Esophagus (tissue), 2 donors: Measurements from ENCODE around the gene UBE3B. TPM values are rescaled to one million over a fixed set of nuclear protein-coding genes. Genes with fewer than 3 reads are reported as not detected.

Experiments used
- H3K27ac ChIP-seq, 2 donors: one replicate each; pipeline ENCODE4 v1.5.1; 2013; ENCODE audit warnings: low read depth in 2 of 2, mild to moderate bottlenecking in 2 of 2, inconsistent platforms in 1 of 2, low read length in 1 of 2, moderate library complexity in 1 of 2
- H3K27me3 ChIP-seq, 2 donors: one replicate each; pipeline ENCODE4 v1.6.1; 2013; ENCODE audit warnings: low read length in 2 of 2, control low read depth in 1 of 2, mild to moderate bottlenecking in 1 of 2; ENCODE audit not compliant: insufficient read depth in 2 of 2, control insufficient read depth in 1 of 2
- H3K36me3 ChIP-seq, 2 donors: one replicate each; pipeline ENCODE4 v1.6.1; 2013; ENCODE audit warnings: low read length in 1 of 2; ENCODE audit not compliant: control insufficient read depth in 2 of 2, insufficient read depth in 2 of 2
- H3K4me1 ChIP-seq, 2 donors: one replicate each; pipeline ENCODE4 v1.6.1; 2013; ENCODE audit warnings: low read length in 1 of 2; ENCODE audit not compliant: control insufficient read depth in 2 of 2, insufficient read depth in 2 of 2
- H3K4me3 ChIP-seq, 2 donors: one replicate each; pipeline ENCODE4 v1.5.1; 2013; ENCODE audit warnings: low read length in 2 of 2, mild to moderate bottlenecking in 2 of 2, low read depth in 1 of 2, moderate library complexity in 1 of 2
- H3K9me3 ChIP-seq, 2 donors: one replicate each; pipeline ENCODE4 v1.6.1; 2013; ENCODE audit warnings: mild to moderate bottlenecking in 2 of 2, low read depth in 1 of 2, low read length in 1 of 2, moderate library complexity in 1 of 2; ENCODE audit not compliant: control insufficient read depth in 2 of 2, insufficient read depth in 1 of 2
- WGBS, 2 donors: extraction: QIAGEN DNeasy Blood & Tissue Kit; methylation state at CpG; one replicate each; pipeline ENCODE4 v1.1.7; 2013; 5-methylcytosine and 5-hydroxymethylcytosine counted together
- polyA plus RNA-seq, 2 donors: library from polyadenylated mRNA; stranded (reverse); fragments of 200-250 nt; gene quantifications; one replicate each; pipeline ENCODE4 v1.2.3, GENCODE V29; 2013
- donor health status: healthy with polysubstance abuse.
- donor health status: Bipolar disorder and iron deficiency.

Gene UBE3B
- polyA plus RNA-seq, 2 donors: 12.6 to 14.0 TPM

DNA sequence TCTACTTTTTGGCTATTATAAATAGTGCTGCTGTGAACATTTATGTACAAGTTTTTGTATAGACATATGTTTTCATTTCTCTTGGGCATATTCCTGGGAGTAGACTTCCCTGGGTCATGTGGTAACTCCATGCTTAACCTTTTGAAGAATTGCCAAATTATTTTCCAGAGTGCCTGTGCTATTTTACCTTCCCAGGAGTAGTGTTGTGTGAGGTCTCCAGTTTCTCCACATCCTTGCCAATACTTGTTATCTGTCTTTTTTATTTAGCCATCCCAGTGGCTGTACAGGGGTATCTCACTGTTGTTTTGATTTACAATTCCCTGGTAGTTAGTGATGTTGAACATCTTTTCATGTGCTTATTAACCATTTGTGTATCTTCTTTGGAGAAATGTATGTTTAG lies 18.9 kb downstream of the UBE3B start:
- no peak overlapping the region for H3K27ac ChIP-seq
- H3K9me3 ChIP-seq: no peaks in the 10 kb centered on the region
- no peak overlapping the region for H3K4me3 ChIP-seq
- peaks cover 26 to 29% of the 10 kb centered on the region in 2 donors for H3K36me3 ChIP-seq
- H3K4me1 ChIP-seq: no peaks in the 10 kb centered on the region
- no peaks in the 10 kb centered on the region for H3K27me3 ChIP-seq

DNA sequence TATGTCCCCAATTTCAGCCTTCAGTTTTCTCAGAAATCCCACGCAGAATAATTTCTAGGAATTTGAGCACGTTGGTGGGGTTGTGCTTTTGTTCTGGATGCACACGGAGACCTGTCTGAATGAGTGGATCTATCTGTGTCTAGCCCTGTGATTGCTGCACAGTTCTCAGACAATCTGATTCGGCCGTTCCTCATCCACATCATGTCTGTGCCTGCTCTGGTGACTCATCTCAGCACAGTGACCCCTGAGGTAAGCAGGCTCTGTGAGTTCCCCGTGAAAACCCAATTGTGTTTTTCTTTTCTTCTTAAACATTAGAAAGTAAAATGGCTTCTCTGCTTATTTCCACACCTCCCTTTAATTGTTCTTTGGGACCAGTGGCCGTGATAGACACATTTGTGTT lies 20.2 kb downstream of the UBE3B start:
- no peaks in the 10 kb centered on the region for H3K4me1 ChIP-seq
- no peak overlapping the region for H3K4me3 ChIP-seq
- no peaks in the 10 kb centered on the region for H3K9me3 ChIP-seq
- 54 to 70% methylated on average over 7 of the region's 7 CpGs for WGBS, 2 donors
- H3K27ac ChIP-seq: no peak overlapping the region
- no peaks in the 10 kb centered on the region for H3K27me3 ChIP-seq
- peaks cover 27 to 33% of the 10 kb centered on the region in 2 donors for H3K36me3 ChIP-seq

DNA sequence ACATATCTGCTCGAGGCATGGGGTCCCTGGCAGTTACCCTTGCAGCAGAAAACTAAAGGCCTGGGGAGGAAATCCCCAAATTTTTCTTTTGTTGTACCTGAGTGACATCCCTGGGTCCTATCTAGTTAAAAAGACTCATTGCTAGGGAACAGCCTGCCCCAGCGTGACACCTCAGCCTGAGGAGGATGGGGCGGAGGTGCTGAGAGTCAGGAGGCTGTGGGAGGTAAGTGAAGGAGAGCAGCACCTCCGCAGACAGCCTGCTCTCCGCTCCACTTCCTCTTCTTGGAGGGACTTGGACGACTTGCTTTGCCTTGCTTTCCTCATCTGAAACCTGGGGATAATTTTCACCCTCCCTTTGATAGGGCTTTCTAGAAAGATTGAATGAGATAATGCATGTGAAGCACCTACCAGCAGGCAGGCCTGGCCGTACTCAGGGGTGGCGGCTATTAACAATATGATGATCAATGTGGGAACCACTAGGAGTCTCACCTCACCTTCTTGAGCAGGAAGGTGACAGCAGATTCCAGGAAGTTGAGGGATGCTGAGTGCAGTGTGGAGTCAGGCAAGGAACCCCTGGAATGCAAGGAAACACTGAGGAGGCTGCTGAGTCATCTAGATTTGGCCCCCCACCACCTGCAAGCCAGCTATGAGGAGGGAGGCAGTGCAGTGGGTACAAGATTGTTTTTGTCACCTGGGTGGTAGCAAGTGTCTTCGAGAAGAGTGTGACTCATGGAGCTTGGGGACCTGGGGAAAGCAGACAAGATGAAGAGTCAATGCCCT lies 23.2 kb downstream of the UBE3B start:
- WGBS, 2 donors: 88% methylated on average over 9 of the region's 9 CpGs
- H3K4me3 ChIP-seq: no peak overlapping the region
- H3K9me3 ChIP-seq: no peaks in the 10 kb centered on the region
- no peak overlapping the region for H3K27ac ChIP-seq
- H3K36me3 ChIP-seq: peaks cover 31 to 43% of the 10 kb centered on the region in 2 donors
- H3K4me1 ChIP-seq: no peaks in the 10 kb centered on the region
- no peaks in the 10 kb centered on the region for H3K27me3 ChIP-seq

DNA sequence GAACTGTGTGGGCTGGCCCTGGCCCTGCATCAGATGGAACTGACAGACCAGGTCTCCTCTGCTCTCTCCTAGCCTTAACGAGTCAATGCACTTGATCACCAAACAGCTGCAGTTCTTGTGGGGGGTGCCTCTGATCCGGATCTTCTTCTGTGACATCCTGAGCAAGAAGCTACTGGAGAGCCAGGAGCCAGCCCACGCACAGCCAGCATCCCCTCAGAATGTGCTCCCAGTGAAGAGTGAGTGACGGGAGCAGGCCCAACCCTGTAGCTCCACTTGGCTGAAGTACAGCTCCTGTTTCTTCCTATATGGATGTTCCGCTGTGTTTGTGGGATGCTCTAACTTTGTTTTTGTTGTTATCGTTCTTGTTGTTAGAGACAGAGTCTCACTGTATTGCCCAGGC lies 23.9 kb downstream of the UBE3B start:
- H3K9me3 ChIP-seq: no peaks in the 10 kb centered on the region
- H3K27me3 ChIP-seq: no peaks in the 10 kb centered on the region
- H3K27ac ChIP-seq: no peak overlapping the region
- WGBS, 2 donors: 90 to 93% methylated on average over 6 of the region's 6 CpGs
- no peaks in the 10 kb centered on the region for H3K4me1 ChIP-seq
- peaks cover 33 to 45% of the 10 kb centered on the region in 2 donors for H3K36me3 ChIP-seq
- H3K4me3 ChIP-seq: no peak overlapping the region

DNA sequence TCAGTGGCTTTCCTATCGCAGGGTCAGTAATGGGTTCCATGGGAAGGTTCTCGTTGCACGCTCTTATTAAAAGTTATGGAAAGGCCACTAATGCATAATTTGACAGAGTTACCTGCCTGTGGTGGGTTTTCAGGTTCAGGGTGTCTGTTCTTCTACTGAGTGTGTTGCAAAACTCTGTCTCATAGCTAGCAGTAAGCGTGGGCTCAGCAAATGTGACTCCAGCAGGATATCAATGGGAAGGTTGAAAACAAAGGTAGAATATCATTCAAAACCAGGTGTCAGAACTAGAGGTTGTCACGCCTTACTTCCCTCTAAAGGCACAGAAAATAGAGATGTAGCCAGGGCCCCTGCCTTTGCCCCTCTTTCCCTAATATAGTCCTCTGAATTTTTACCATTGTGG lies 24.9 kb downstream of the UBE3B start:
- H3K4me3 ChIP-seq: no peak overlapping the region
- 95 to 96% methylated on average over 5 of the region's 5 CpGs for WGBS, 2 donors
- H3K9me3 ChIP-seq: no peaks in the 10 kb centered on the region
- H3K27me3 ChIP-seq: no peaks in the 10 kb centered on the region
- no peaks in the 10 kb centered on the region for H3K4me1 ChIP-seq
- peaks cover 36 to 49% of the 10 kb centered on the region in 2 donors for H3K36me3 ChIP-seq
- no peak overlapping the region for H3K27ac ChIP-seq

DNA sequence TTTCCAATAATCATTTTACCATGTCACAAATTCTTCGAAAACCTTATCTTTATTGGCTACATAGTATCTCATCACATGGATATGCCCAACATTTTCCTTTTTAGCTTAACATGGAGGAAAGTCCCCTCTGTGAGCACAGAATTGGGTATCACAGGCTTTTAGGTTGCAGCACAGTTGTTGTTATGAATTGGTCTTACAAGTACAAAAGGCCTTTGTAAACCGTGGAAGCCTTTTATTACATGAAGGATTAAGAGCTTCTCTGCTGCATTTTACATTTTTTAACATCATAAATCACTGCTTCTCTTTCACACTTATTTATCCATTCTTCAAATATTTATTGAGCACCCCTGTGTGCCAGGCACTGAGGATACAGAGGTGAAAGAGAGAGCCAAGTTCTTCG lies 26.2 kb downstream of the UBE3B start:
- Histone ChIP-seq H3K4me1 (no peaks in the 10 kb centered on the region), H3K4me3 (no peak overlapping the region), H3K27ac (no peak overlapping the region), H3K27me3 (no peaks in the 10 kb centered on the region), H3K36me3 (peaks cover 38 to 53% of the 10 kb centered on the region in 2 donors), H3K9me3 (no peaks in the 10 kb centered on the region)
- WGBS, 2 donors: 60% methylated on average over 3 of the region's 3 CpGs

DNA sequence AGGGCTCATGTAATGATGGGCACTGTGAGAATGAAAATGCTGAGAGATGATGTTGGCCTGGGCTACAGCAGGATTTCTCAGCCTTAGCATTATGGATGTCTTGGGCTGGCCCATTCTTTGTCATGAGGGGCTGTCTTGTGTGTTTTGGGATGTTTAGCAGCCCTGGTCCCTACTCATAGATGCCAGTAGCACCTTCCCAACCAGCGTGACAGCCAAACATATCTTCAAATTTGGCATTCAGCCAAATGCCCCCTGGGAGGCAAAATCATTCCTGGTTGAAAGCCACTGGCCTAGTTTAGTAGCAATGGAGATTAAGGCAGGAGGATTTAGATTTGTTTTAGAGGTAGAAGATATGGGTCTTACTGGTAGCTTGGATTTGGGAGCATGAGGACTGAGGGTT lies 26.6 kb downstream of the UBE3B start:
- Histone ChIP-seq H3K9me3 (no peaks in the 10 kb centered on the region), H3K27me3 (no peaks in the 10 kb centered on the region), H3K4me1 (no peaks in the 10 kb centered on the region), H3K27ac (no peak overlapping the region), H3K4me3 (no peak overlapping the region), H3K36me3 (peaks cover 38 to 53% of the 10 kb centered on the region in 2 donors)
- WGBS, 2 donors: 48 to 55% methylated on average over 1 of the region's 1 CpG

DNA sequence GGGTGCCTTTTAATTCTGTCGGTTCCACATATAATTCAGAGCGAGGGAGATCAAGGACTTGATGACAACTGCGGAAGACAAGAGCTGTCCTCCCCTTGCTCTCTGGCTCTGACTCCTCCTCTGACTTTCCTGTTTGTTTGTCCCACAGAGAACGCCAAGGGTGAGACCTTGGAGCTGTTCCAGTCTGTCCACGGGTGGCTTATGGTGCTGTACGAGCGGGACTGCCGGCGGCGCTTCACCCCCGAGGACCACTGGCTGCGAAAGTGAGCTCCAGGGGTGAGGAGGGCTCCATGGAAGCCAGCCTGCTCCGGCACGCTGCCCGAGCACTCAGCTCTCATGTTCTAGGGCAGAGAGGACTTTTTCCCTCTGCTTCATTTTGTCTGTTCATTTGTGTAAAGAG lies 32.8 kb downstream of the UBE3B start:
- no peaks in the 10 kb centered on the region for H3K4me1 ChIP-seq
- peaks cover 32 to 48% of the 10 kb centered on the region in 2 donors for H3K36me3 ChIP-seq
- no peak overlapping the region for H3K27ac ChIP-seq
- WGBS, 2 donors: 86 to 88% methylated on average over 15 of the region's 15 CpGs
- H3K4me3 ChIP-seq: no peak overlapping the region
- H3K9me3 ChIP-seq: no peaks in the 10 kb centered on the region
- no peaks in the 10 kb centered on the region for H3K27me3 ChIP-seq

DNA sequence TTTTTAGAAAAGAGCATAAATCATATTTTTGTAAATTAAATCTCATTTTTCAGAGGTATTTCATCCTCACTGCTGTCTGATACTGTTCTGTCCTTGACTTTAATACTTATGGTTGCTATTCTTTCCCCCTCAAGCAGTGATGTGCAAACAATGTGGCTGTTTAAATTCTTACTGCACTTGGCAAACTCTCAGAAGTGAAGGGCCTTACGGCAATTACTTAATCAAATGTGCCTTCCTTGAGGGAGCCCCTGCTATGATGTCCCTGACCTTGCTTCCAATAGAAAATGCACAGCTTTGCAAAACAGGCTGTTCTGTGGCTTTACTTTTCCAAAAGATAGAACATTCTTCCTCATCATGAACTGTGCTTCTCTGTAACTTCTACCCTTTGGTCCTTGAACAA lies 35.2 kb downstream of the UBE3B start:
- no peaks in the 10 kb centered on the region for H3K27me3 ChIP-seq
- no peak overlapping the region for H3K4me3 ChIP-seq
- H3K36me3 ChIP-seq: peaks cover 35 to 51% of the 10 kb centered on the region in 2 donors
- H3K27ac ChIP-seq: no peak overlapping the region
- no peaks in the 10 kb centered on the region for H3K9me3 ChIP-seq
- H3K4me1 ChIP-seq: no peaks in the 10 kb centered on the region
- 86 to 89% methylated on average over 1 of the region's 1 CpG for WGBS, 2 donors

DNA sequence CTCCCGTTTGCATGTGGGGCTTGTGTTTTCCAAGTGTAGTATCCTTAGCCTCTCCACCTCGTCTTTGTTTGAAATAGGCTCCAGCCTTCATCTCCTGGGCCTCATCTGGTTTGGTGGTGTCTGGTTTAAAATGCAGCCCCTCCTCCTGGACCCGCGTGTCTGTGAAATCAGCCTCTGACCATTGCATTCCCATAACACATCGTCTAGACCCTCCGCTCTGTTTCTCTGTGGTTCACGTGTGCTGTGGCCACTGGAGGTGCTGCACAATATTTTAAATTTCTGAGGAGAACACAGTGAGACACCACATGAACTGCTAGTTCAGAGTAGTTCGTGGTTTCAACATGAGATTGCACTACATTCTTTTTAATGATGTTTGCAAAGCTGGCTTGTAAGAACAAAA lies 35.6 kb downstream of the UBE3B start:
- 80% methylated on average over 8 of the region's 8 CpGs for WGBS, 2 donors
- H3K27me3 ChIP-seq: no peaks in the 10 kb centered on the region
- H3K9me3 ChIP-seq: no peaks in the 10 kb centered on the region
- H3K4me1 ChIP-seq: no peaks in the 10 kb centered on the region
- H3K36me3 ChIP-seq: peaks cover 34 to 51% of the 10 kb centered on the region in 2 donors
- H3K4me3 ChIP-seq: no peak overlapping the region
- no peak overlapping the region for H3K27ac ChIP-seq
